NCI-H2029 treated with DMSO at 0.1 percent for 48 hours (cell line): Measurements from ENCODE around the gene EPPIN.

Experiments
- DNase-seq: peaks from one replicate; lab custom pipeline; 2025; lab: John Stamatoyannopoulos, UW

The EPPIN gene

DNA sequence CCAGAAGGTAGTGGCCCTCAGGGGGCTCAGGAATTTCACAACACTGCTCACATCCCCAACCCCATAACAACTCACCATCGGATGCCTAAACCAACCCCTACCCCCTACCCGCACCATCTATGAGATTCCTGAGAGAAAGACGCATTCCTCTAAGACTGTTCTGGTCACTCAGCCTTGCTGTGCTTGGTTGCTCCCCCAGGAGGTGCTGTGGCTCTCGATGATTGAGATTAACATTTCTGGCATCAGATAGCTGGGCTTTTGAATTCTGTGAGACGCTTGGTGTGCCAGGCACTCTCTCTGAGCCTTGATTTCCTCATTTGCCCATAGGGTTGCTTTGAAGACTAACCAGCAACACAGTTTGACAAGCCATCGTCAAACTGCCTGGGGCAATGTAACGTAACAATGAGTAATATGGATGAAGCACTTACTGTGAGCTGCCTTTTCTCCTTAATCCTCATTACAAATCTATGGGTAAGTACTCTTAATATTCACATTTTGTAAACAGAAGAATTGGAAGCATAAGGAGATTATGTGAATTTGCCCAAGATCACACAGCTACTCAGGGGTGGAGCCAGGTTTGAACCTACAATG lies 8.9 kb downstream of the EPPIN start:
- DNase-seq = no peak

DNA sequence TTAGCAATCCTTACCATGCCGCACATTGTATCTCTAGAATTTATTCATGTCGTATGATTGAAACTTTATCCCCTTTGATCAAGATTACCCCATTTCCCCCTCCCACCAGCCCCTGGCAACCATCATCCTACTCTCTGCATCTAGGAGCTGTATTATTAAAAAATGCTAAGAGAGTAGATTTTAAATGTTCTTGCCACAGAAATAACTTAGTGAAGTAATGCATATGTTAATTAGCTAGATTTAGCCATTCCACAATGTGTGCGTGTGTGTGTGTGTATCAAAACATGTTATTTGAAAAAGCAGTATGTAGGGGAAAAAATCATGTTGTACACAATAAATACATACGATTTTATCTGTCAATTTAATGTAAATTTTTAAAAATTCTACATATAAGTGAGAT lies 19.9 kb downstream of the EPPIN start:
- DNase-seq = no peak

DNA sequence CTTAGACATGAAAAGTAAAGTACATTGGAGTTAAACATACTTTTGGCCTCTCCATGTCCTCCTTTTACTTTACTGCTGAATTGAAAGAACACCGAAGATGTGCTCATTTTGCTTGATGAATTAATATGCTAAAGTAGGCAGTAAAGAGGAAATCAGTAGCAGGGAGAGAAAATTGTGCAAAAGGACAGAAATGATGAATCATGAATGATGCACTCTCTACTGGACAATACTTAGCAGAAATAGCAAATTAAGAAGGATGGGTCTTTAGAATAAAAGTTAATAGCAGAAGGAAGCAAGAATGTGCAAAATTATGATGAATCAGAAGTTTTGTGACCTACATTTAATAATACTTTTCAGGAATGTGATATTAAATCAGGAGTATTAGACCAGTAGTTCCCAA lies 23.4 kb downstream of the EPPIN start:
- no peak for DNase-seq

DNA sequence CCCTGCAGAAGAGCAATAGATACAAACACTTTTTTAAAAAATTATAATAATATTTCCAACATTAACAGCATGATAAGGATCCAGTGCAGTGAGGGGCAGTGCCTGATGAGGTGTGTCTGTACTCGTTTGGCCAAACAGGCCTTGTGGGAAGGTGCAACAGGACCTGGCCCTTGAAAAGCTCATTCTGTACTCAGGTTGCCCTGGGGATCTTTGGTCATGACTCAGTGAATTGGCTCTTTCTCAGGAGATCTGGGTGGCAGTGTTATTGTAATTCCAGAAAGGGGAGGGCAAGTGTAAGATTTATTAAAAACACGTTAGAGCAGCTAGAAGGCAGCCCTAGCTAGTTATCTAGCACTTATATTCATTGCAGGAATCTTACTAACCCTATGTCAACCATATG lies 28.9 kb downstream of the EPPIN start:
- DNase-seq = no peak

DNA sequence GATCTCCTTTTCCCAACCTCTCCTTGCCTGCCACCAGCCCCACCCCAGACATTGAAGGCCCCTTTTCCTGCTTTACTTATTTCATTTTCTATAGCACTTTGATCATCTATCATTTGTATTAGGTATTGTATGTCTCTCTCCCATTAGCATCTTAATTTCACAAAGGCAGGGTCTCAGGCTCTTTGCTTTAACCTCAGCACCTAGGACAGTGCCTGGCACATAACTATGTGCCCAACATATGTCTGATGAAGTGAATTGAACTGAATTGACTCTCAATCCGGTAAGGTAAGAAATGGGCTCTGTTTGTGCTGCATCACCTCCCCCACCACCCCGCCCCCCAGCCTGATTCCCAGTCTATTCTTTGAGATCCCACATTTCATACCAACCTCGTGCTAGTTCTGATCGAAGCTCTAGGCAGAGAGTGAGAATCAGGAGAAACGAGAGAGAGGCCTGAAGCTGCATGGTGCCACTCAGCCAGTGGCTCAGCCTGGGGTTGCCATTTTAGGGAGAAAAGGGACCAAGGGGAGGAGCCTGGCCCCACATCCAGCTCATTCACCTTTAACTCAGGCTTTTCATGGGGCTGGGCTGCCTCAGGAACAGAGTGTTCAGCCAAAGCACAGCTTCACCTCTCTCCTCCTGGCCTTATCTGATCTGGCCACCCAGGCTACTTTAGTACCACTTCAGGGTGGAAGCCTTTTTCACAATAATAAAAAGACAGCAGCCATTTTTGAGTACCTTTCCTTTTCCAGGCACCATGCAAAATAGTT lies 31.9 kb downstream of the EPPIN start, which contains the start of gene SPINT3:
SPINT3 (minus strand) TSS at position 476 of the 767 bp plus-strand sequence; CDS start at position 462, 14 bp downstream.
- DNase-seq = no peak

DNA sequence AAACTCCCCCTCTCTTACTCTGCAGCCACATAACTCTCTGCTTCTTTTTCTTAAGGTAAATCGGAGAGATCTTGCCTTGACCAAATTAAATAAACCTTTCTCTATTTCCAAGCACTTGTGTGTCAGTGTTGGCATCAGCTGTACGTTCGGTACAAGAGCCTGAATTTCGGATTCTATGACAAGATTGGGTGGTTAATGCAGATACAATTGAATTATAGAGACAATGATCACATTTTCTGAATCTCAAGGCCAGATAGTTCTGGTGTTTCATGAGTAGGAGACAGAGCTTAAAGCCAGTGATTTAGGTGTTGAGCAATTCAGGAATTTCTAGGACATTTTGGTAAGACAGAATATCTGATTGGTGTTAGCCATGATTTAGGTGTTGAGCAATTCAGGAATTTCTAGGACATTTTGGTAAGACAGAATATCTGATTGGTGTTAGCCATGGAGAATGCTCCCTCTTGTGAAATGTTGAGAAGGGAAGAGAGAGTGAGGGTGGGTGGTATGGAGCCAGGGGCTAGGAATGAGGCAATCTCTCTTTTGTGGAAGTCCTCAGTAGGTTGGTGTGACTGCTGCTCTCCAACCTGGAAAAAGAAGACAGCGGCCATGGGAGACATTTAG lies 36.8 kb downstream of the EPPIN start:
- DNase-seq = no peak

DNA sequence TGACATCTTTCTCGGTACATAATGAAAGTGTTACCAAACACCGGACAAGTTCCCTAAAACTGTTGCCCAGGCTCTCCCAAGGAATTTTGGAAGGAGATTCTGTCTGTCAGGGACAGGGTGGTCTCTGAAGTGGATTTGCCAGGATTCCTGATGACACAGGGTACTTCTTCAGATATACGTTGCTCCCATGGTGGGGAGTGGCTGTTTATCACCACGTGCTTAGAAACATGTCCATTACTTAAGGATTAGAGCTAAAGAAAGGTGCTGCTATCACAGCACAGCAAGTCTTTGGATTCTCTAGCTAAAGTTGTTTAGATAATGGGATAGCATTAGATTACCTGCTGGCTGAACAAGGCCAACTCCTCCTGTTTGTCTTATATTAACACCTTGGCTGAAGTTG lies 38.1 kb downstream of the EPPIN start:
- DNase-seq = no peak

DNA sequence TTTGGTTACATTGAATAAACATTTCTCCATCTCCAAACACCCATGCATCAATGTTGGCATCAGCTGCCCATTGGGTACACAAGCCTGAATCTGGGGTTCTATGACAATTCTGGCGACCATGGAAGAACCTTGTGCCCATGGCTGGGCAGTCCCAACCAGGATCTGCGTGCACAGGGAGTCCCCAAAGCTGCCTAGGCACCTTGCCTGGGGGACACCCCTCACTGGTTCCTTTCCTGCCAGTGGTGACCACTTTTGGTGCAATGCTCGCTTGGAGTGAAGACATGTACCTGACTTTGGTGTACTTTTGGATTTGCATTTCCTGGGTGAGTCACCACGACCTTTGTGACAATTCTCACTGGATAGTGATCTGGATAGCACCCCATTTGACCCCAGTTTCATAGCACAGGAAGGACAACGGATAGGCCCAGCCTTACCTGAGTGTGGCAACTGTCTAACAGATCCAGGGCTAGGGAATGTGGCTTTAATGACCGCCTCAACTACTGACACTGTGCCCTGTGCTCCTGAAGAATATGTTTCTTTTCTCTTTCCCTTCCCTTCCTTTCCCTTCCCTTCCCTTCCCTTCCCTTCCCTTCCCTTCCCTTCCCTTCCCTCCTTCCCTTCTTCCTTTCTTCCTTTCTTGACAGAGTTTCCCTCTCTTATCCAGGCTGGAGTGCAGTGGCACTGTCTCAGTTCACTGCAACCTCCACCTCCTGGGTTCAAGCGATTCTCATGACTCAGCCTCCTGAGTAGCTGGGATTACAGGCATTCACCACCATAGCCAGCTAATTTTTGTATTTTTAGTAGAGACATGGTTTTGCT lies 38.9 kb downstream of the EPPIN start:
- no peak for DNase-seq

DNA sequence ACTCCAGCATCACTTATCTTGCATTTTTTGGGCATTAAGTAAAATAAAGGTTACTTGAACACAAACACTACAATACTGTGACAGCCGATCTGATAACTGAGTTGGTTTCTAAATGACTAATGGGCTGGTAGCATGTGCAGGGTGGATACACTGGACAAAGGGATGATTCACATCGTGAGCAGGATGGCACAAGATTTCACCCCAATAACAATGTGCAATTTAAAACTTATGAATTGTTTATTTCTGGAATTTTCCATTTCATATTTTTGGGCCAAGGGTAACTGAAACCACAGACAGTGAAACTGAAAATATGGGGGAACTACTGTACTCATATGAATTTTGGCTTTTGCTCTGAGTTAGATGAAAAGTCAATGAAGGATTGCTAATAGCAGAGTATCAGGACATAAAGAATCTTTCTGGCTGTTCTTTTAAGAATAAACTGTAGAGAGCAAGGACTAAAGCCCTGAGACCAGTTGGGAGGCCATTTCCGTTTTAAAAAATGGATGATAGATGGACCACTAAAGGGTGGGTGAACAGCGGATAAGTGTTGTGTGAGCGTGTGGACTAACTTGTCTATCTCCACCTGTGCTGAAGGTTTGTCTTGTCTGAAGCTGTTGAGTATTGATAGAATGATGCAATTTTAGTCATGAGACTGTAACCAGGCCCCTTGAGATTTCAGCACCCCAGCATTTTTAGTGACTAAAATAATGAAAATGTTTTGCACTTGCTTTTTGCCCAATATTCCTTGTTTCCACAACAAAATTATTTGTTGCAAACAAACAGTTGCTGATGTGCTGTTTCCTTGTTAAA lies 40.0 kb downstream of the EPPIN start:
- DNase-seq = no peak

DNA sequence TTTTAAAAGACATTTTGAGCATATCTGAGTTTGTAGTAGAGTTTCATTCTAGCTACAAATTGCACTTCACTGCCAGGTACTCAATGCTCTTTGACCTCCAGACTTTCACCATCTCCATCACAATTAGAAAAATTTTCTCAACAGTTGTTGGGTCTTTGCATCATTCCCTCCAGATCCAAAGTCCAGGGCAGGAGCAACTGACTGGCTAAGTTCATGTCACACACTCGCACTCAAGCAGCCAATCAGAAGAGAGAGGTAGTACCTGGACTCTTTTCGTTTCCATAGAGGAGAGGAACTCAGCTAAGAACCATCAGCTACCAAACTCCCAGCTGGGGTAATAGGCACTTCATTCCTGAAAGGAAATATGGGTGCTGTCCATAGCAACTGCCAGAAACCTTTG lies 40.8 kb downstream of the EPPIN start:
- no peak for DNase-seq

DNA sequence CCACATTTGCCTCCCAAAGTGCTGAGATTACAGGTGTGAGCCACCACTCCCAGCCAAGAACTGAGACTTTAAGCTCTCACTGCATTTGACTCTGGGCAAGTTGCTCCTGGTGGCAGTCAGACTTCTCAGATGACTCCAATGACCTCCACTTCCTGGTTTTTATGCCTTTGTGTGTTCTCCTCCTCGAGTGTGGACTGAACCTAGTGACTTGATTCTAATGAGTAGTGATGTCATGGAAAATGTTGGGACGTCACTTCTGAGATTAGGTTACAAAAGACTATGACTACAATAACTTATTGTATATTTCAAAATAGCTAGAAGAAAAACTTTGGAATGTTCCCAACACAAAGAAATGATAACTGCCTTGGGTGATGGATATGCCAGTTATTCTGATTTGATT lies 43.8 kb downstream of the EPPIN start:
- no peak for DNase-seq

DNA sequence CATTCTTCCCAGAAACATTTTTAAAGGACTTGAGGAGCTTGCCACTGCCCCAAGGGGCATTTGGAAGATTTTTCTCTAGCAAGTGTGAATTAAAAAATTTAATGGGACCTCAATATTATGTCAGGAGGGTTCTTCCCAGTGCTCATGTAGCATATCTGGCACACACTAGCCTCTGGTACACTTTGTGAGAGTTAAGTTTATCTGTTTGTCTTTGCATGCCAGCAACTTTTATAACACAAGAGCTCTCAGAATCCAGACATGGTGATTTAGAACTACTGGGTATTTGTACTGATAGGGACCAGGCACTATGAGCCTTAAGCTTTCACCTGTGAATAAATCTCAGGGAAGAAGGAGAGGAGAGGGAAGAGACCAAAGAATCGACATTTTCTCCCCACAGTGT lies 44.6 kb downstream of the EPPIN start:
- DNase-seq = no peak

DNA sequence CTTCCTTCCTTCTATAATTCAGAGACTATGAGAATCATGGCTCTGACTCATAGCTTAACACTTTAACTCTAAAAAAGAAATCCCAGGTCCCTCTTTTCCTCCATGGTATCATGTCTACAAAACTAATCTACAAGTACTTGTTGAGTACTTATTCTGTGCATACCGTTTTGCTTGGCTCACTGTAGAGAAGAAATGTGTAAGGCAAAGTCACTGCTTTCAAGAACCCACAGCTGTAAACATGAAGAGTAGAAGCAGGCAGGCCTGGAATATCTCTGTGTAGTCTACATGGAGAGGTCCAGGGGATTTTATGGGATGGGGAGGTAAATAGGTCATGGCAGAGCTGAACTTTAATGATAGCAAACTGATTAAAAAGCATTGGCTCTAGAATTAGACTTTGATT lies 45.6 kb downstream of the EPPIN start:
- no peak for DNase-seq

DNA sequence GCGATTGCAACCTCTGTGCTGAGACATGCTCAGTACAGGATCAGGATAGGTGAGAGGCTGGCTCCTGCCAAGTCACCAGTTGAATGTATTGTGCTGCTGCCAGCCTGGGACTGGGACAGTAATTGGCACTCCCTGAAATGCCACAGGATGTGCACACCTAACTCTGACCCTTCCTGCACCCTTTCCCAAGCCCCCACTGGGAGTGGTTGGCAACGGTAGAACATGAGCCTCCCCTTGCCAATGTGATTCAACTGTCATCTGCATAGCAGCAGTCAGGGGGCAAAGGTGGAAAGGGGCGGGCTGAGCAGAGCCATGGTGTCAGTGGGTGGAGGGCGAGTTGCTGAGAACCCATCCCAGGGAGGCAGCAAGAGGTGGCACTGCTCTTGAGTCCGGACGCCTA lies 47.2 kb downstream of the EPPIN start:
- no peak for DNase-seq

DNA sequence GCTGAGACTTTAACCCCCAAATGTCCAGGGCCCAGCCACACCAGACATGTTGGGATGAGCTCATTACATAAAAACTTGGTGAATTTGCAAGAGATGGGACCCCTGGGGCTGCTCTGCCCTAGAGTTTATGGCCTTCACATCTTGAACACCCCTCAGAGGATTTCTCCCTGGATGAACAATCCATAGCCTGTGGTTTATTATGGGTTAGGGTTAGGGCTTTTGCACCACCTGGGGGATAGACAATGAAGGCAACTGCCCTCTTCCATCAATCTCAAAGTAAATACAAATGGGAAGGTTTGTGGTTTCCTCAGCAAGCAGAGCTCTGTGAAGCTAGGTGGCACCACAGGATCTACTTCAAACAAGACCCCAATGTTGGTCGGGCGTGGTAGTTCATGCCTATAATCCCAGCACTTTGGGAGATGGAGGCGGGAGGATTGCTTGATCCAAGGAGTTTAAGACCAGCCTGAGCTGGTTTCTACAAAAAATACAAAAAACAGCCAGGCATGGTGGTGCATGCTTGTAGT lies 49.2 kb downstream of the EPPIN start:
- no peak for DNase-seq

DNA sequence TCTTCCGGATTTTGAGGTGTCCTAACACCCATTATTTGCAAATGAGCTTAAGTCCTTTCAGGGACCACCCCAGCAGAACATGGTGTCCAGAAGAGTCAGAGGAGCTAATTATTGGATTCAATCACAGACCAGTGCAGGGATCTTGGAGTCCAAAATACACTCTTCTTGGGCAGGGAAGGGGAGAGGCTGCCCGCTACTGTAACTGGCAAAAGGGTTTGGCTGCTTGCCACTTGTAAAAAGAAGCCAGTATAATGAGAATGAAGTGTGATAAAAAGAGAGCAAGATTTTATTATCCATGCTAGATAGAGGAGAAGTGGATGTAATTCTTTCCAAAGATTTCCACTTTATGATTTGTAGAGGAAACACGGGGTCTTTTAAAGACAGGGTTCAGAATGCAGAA lies 51.0 kb downstream of the EPPIN start:
- no peak for DNase-seq

DNA sequence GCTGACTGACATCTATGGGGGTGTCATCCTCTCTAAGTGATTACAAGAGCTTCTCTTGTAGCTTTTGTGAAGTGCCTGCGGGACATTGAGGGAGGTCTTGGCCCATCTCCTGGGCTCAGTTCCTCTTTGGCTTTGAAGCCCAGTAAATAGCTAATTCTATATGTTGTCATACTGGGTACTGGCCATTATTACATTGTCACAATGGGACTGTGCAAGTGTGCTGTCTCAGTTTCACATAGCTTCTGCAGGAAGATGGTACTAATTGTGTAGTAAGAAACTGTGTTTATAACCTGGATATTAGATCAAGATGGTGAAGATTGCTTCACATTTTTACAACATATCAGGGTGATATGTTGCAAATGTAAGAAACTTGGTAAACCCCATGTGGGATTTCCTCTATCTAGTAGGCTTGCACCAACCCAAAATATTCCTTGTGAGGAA lies 51.7 kb downstream of the EPPIN start:
- no peak for DNase-seq
